NCI-H524 (cell line): Measurements from ENCODE around the gene WEE2.

Experiments used
- DNase-seq, 2 experiments: peaks; one replicate each; lab custom pipeline; 2025; lab: John Stamatoyannopoulos, UW

The WEE2 gene

GRCh38 chr7:141691540-141691939, 16.6 kb upstream of the WEE2 start:
- DNase-seq, result no peak

- no peak for DNase-seq
Measured at GRCh38 chr7:141691961-141692360, 16.2 kb upstream of the WEE2 start.

- no peak for DNase-seq
Measured at GRCh38 chr7:141693082-141693481, 15.1 kb upstream of the WEE2 start.

- DNase-seq, result peak in 1 of 2 experiments; percentile 4
Measured at GRCh38 chr7:141695803-141696289, 12.3 kb upstream of the WEE2 start.

- no peak for DNase-seq
Measured at GRCh38 chr7:141696348-141696747, 11.8 kb upstream of the WEE2 start.

- no peak for DNase-seq
Measured at GRCh38 chr7:141697211-141697871, 10.8 kb upstream of the WEE2 start.

- DNase-seq, result no peak
Measured at GRCh38 chr7:141698247-141699015, 9.7 kb upstream of the WEE2 start.

GRCh38 chr7:141699860-141700259, 8.3 kb upstream of the WEE2 start:
- no peak for DNase-seq

GRCh38 chr7:141700296-141700847, 7.8 kb upstream of the WEE2 start:
- DNase-seq, result no peak

- peak; percentile 19 to 50 for DNase-seq
Measured at GRCh38 chr7:141700848-141701371, 7.2 kb upstream of the WEE2 start.

- DNase-seq, result peak; percentile 36 to 55
Measured at GRCh38 chr7:141701489-141702046, 6.6 kb upstream of the WEE2 start.

- DNase-seq, result peak; percentile 3 to 40
Measured at GRCh38 chr7:141702047-141702567, 6.0 kb upstream of the WEE2 start, which contains the start of gene DENND11. DENND11 (minus strand) TSS chr7:141702166; CDS start chr7:141702153, 13 bp downstream.

GRCh38 chr7:141702892-141703291, 5.3 kb upstream of the WEE2 start:
- DNase-seq, result no peak

- no peak for DNase-seq
Measured at GRCh38 chr7:141704112-141704511, 4.0 kb upstream of the WEE2 start.

- DNase-seq, result no peak
Measured at GRCh38 chr7:141704741-141705140, 3.4 kb upstream of the WEE2 start.

GRCh38 chr7:141706239-141707064, 1.7 kb upstream of the WEE2 start:
- no peak for DNase-seq

- no peak for DNase-seq
Measured at GRCh38 chr7:141709318-141709717, 1.2 kb downstream of the WEE2 start.

GRCh38 chr7:141709749-141710148, 1.6 kb downstream of the WEE2 start:
- DNase-seq, result no peak

- no peak for DNase-seq
Measured at GRCh38 chr7:141710301-141710700, 2.1 kb downstream of the WEE2 start.

GRCh38 chr7:141712603-141713255, 4.6 kb downstream of the WEE2 start:
- no peak for DNase-seq

- DNase-seq, result no peak
Measured at GRCh38 chr7:141713890-141714289, 5.7 kb downstream of the WEE2 start.
